ENCODE results near the gene ZNF862. TPM values are rescaled to one million over a fixed set of nuclear protein-coding genes. Genes with fewer than 3 reads are reported as not detected.

Gene ZNF862
- total and polyA plus RNA-seq, 2 experiments from 2014 or later = 8.9 to 22.6 TPM

DNA sequence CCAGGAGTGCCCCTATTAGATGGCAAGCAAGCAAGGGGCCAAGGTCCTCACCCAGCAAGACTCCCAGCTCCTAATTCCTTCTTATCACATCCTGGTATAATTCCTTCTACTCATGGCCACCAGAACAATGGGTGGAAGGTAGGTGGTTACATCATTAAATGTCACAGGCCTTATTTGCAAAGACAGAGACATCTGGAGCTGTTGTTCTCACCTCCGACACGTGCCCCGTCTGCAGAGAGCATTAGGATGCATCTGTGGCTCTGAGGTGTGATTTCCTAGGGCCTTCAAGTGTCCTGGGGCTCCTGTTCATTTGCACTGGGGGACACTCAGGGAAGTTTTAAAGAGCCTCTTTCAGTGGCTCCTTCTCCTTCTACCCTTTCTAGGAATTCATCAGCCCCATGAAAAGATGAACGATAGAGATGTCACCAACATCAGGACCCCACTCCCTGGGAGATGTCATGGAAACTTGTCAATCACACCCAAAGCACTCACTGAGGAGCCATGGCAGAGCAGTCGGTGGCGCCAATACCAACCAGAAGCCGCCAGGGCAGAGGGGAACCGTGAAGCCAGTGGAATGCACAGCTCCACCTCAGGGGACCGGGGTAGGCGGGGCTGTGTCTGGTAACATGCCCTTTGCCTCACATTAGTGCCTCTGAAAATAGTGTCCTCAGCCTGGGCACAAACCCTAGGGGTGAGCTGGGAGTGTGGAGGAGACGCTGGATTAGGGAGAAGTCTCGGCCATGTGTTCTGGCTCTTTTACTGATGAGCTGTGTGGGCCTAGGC, 32.7 kb downstream of the ZNF862 start:
- no peak for TF ChIP-seq CTCF (IDR thresholded peaks at IDR 0.05; ENCODE audit: low read depth, low read length)
- Histone ChIP-seq H3K36me3 (no peaks in the 10 kb centered on the region), H3K4me1 (ENCODE audit: low read depth) (no peaks in the 10 kb centered on the region), H3K27me3 (peaks cover 17% of the 10 kb centered on the region), H3K27ac (no peak overlapping the region), H3K4me3 (no peak overlapping the region), H3K9me3 (ENCODE audit: low read depth) (no peaks in the 10 kb centered on the region)
- DNase-seq (ENCODE audit: low read depth in 1 of 2, low spot score in 1 of 2) = no peak

- no peaks in the 10 kb centered on the region for H3K9me3 ChIP-seq (ENCODE audit: low read depth)
- no peak overlapping the region for H3K27ac ChIP-seq
- peaks cover 17% of the 10 kb centered on the region for H3K27me3 ChIP-seq
- no peak for DNase-seq (ENCODE audit: low read depth in 1 of 2, low spot score in 1 of 2)
- no peaks in the 10 kb centered on the region for H3K36me3 ChIP-seq
- no peak for TF ChIP-seq CTCF (IDR thresholded peaks at IDR 0.05; ENCODE audit: low read depth, low read length)
- H3K4me3 ChIP-seq = no peak overlapping the region
- no peaks in the 10 kb centered on the region for H3K4me1 ChIP-seq (ENCODE audit: low read depth)
Measured at GRCh38 chr7:149871576-149871975, 33.4 kb downstream of the ZNF862 start.

- no peaks in the 10 kb centered on the region for H3K9me3 ChIP-seq (ENCODE audit: low read depth)
- H3K4me1 ChIP-seq (ENCODE audit: low read depth) = no peaks in the 10 kb centered on the region
- peak overlapping the region; percentile 60 for H3K27ac ChIP-seq
- TF ChIP-seq CTCF (IDR thresholded peaks at IDR 0.05; ENCODE audit: low read depth, low read length) = no peak
- peak overlapping the region; percentile 62 for H3K4me3 ChIP-seq
- DNase-seq (ENCODE audit: low read depth in 1 of 2, low spot score in 1 of 2) = peak; percentile 75 to 77
- peaks cover 17% of the 10 kb centered on the region for H3K27me3 ChIP-seq
- H3K36me3 ChIP-seq = no peaks in the 10 kb centered on the region
Measured at GRCh38 chr7:149872419-149873073, 34.4 kb downstream of the ZNF862 start.

DNA sequence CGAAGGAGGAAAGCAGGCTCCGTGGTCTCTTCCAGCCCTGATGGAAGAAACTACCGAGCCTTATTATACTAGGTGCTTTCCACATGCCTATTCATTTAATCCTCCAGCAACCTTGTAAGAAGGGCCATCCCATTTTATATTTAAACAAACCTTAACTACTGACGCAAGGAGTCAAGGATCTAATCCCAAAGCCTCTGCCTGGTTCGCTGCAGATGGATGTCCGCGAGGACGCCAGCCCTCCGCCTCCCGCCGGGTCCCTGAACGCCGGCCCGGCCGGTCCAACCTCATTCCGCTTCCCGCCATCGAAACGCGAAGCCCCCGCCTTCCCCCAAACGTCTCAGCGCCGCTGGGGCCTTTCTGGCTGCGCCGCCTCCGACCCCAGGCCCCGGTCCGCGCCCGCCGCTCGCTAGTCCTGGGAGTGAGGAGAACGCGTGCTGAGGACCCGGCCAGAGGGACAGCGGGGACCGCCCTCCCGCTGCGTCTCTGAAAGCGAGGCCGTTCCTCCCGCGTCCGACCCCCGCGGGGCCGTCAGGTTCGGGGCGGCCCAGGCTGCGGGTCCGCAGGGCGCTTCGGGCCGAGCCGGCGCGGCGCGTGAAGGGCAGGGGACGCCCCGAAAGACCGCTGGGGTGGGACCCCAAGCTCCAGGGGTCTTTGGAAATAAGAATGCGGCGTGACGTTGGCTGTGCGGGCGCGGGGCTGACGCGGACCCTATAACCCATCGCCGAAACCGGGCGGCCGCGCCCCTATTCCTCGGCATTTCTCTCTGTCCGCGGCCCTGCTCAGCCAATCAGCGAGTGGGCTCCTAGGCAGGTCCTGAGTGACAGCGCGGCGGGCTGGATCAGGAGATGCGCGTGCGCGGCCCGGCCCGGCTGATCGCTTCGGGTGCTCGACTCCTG, 35.1 kb downstream of the ZNF862 start, which contains the start of gene ATP6V0E2:
TSS of gene ATP6V0E2 (plus strand) at position 896 of the 896 bp plus-strand sequence. CDS start 97 bp downstream, outside the sequence.
- no peaks in the 10 kb centered on the region for H3K36me3 ChIP-seq
- no peaks in the 10 kb centered on the region for H3K9me3 ChIP-seq (ENCODE audit: low read depth)
- H3K4me3 ChIP-seq = peak within 1 kb of the TSS; percentile 62
- H3K4me1 ChIP-seq (ENCODE audit: low read depth) = no peaks in the 10 kb centered on the region
- peak within 1 kb of the TSS; percentile 60 for H3K27ac ChIP-seq
- DNase-seq (ENCODE audit: low read depth in 1 of 2, low spot score in 1 of 2) = peak; percentile 92 to 97
- H3K27me3 ChIP-seq = peaks cover 17% of the 10 kb centered on the region
- no peak for TF ChIP-seq CTCF (IDR thresholded peaks at IDR 0.05; ENCODE audit: low read depth, low read length)

DNA sequence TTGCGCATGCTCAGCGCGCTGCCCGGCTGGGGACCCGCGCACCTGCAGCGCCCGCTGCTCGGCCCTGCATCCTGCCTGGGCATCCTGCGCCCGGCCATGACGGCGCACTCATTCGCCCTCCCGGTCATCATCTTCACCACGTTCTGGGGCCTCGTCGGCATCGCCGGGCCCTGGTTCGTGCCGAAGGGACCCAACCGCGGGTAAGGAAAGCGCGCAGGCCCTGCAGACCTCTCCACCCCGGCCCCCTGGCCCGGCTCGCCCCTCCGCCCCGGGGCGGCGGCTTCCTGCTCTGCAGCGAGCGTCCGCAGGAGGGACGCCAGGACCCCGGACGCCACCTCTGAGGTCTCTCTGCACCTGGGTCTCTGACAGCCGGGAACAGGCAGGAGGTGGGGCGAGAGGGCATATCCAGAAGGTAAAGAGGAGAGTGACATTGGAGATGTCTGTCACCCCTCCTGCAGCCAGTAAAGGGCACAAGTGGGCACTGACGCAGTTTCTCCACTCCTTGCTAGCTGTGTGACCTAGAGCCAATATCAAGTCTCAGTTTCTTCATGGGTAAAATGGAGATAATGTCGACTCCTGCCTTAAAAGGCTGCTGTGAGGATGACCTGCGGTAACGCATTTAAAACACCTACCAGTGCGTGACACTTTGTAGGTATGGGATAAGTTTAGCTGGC, 35.9 kb downstream of the ZNF862 start:
- DNase-seq (ENCODE audit: low read depth in 1 of 2, low spot score in 1 of 2) = no peak
- Histone ChIP-seq H3K27me3 (peaks cover 17% of the 10 kb centered on the region), H3K36me3 (no peaks in the 10 kb centered on the region), H3K9me3 (ENCODE audit: low read depth) (no peaks in the 10 kb centered on the region), H3K4me3 (peak overlapping the region; percentile 62), H3K27ac (no peak overlapping the region), H3K4me1 (ENCODE audit: low read depth) (no peaks in the 10 kb centered on the region)
- no peak for TF ChIP-seq CTCF (IDR thresholded peaks at IDR 0.05; ENCODE audit: low read depth, low read length)

All from cardiac muscle cell (in vitro differentiated cells and primary cell).